HepG2 (cell line): ENCODE measurements around the gene DARS2. TPM values are rescaled to one million over a fixed set of nuclear protein-coding genes. Genes with fewer than 3 reads are reported as not detected.
A peak's percentile ranks its signal among the peaks of the same experiment; 100 is the strongest.

Source experiments
- ATAC-seq: fragments of 200-7000 bp; cut with Tn5 transposase; 3 replicates; pipeline ENCODE4 v1.9.1; 2020; ENCODE audit warnings: mild to moderate bottlenecking, moderate library complexity
- BruUV-seq: library from RNA; stranded (reverse); fragments of 400-500 nt; replicated peaks from 2 replicates; lab custom pipeline; 2021; lab: Mats Ljungman, UMichigan
- CTCF ChIA-PET: fragments of 300-600 bp; formaldehyde crosslinking; extraction: SDS; loops from one replicate; lab custom pipeline; 2021; ENCODE audit warnings: low total read pairs, inconsistent platforms, low intra/inter-chr PET ratio; lab: Yijun Ruan, JAX
- POLR2A ChIA-PET: fragments of 350-600 bp; sonication (Branson Sonifier 250); formaldehyde crosslinking; loops from one replicate; lab custom pipeline; 2020; ENCODE audit warnings: antibody characterized with exemption, inconsistent platforms; lab: Yijun Ruan, JAX
- DNase-seq: peaks from one replicate; pipeline ENCODE4 v3.0.0-alpha.2; 2015; ENCODE audit warnings: low spot score
- FAIRE-seq: peaks from 3 replicates; lab custom pipeline; 2011; peaks lifted over from hg19 to GRCh38; lab: Jason Lieb, UNC
- H2AFZ ChIP-seq: one replicate; pipeline ENCODE4 v1.6.1; 2011; ENCODE audit warnings: low read length, inconsistent platforms
- H3K27ac ChIP-seq: fragments of 300-600 bp; 3 replicates; pipeline ENCODE4 v1.8.0; 2011; ENCODE audit warnings: mixed run types, mild to moderate bottlenecking, mixed read lengths, low read length, inconsistent platforms; ENCODE audit not compliant: insufficient read depth; ENCODE audit errors: extremely low read length
- H3K27me3 ChIP-seq, 2 experiments: fragments of 200-600 bp in 1 of 2; 2 replicates in 1 of 2; 3 replicates in 1 of 2; pipeline versions ENCODE4 v1.6.0 to v1.8.0; 2011; ENCODE audit warnings: low read length in 2 of 2, mild to moderate bottlenecking in 2 of 2, moderate library complexity in 2 of 2, inconsistent platforms in 1 of 2; ENCODE audit not compliant: insufficient read depth in 2 of 2, control insufficient read depth in 1 of 2
- H3K36me3 ChIP-seq, 2 experiments: fragments of 200-600 bp in 1 of 2; replicated peaks in 1 of 2; 2 replicates in 1 of 2; 3 replicates in 1 of 2; pipeline versions ENCODE4 v1.5.1 to v1.8.0; 2011; ENCODE audit warnings: low read length in 2 of 2, inconsistent platforms in 1 of 2; ENCODE audit not compliant: insufficient read depth in 2 of 2, control insufficient read depth in 1 of 2
- H3K4me1 ChIP-seq: 2 replicates; pipeline ENCODE4 v1.5.1; 2012; ENCODE audit warnings: low read length, inconsistent platforms; ENCODE audit not compliant: insufficient read depth
- H3K4me2 ChIP-seq: 2 replicates; pipeline ENCODE4 v1.6.0; 2011; ENCODE audit warnings: low read depth, low read length, inconsistent platforms
- H3K4me3 ChIP-seq, 3 experiments: fragments of 200-600 bp in 1 of 3; sonication (generic), shearing (Covaris generic) in 1 of 3; replicated peaks in 1 of 3; 2 replicates each; pipeline ENCODE4 v1.5.1; 2011 to 2016; ENCODE audit warnings: low read length in 3 of 3, inconsistent platforms in 2 of 3, low read depth in 2 of 3, mild to moderate bottlenecking in 2 of 3, control low read depth in 1 of 3, mixed read lengths in 1 of 3; ENCODE audit not compliant: insufficient read depth in 1 of 3
- H3K79me2 ChIP-seq: one replicate; pipeline ENCODE4 v1.6.1; 2011; ENCODE audit warnings: low read length, inconsistent platforms; ENCODE audit not compliant: insufficient read depth
- H3K9ac ChIP-seq: 2 replicates; pipeline ENCODE4 v1.6.0; 2011; ENCODE audit warnings: mild to moderate bottlenecking, low read depth, low read length, inconsistent platforms; ENCODE audit not compliant: insufficient read depth
- H3K9me3 ChIP-seq: 2 replicates; pipeline ENCODE4 v1.5.1; 2012; ENCODE audit warnings: mild to moderate bottlenecking, low read length
- H4K20me1 ChIP-seq: 2 replicates; pipeline ENCODE4 v1.6.0; 2011; ENCODE audit warnings: inconsistent platforms, mild to moderate bottlenecking, low read length, moderate library complexity; ENCODE audit not compliant: insufficient read depth
- AGO1 ChIP-seq: fragments of 200-400 bp; formaldehyde crosslinking; IDR thresholded peaks from 2 replicates; pipeline ENCODE4 v1.6.1; 2017; ENCODE audit warnings: mild to moderate bottlenecking, low read depth, low read length, moderate library complexity; ENCODE audit not compliant: poor library complexity, severe bottlenecking
- HOXA7 ChIP-seq: sonication (generic); formaldehyde crosslinking; IDR thresholded peaks from 2 replicates; pipeline ENCODE4 v1.8.1; 2022; ENCODE audit warnings: mild to moderate bottlenecking, missing genetic modification reagents, moderate library complexity
- MTA1 ChIP-seq: sonication (generic); formaldehyde crosslinking; IDR thresholded peaks from 2 replicates; pipeline ENCODE4 v1.4.0; 2020; ENCODE audit warnings: missing genetic modification reagents, mild to moderate bottlenecking, borderline replicate concordance
- NCOR1 ChIP-seq: fragments of 200-600 bp; sonication (generic); IDR thresholded peaks from 2 replicates; pipeline ENCODE4 v1.7.0; 2017; ENCODE audit warnings: antibody characterized with exemption, low read length, borderline replicate concordance
- POLR2G ChIP-seq: fragments of 200-400 bp; formaldehyde crosslinking; IDR thresholded peaks from 2 replicates; pipeline ENCODE4 v1.6.1; 2018; ENCODE audit warnings: mild to moderate bottlenecking, low read depth, low read length, moderate library complexity
- RBM22 ChIP-seq: fragments of 200-400 bp; formaldehyde crosslinking; optimal IDR thresholded peaks from 2 replicates; pipeline ENCODE3; 2017; ENCODE audit warnings: mild to moderate bottlenecking, low read length, moderate library complexity
- RFX3 ChIP-seq: IDR thresholded peaks from 2 replicates; pipeline ENCODE4 v1.6.1; 2016; ENCODE audit warnings: missing biosample characterization, missing genetic modification reagents
- RORA ChIP-seq: sonication (generic); formaldehyde crosslinking; IDR thresholded peaks from 2 replicates; pipeline ENCODE4 v1.5.0; 2020; ENCODE audit warnings: mild to moderate bottlenecking, missing genetic modification reagents, moderate library complexity
- ZC3H4 ChIP-seq: sonication (generic); formaldehyde crosslinking; IDR thresholded peaks from 2 replicates; pipeline ENCODE4 v1.4.0; 2020; ENCODE audit warnings: missing genetic modification reagents, borderline replicate concordance
- ZFP36L1 ChIP-seq: sonication (generic); formaldehyde crosslinking; IDR thresholded peaks from 2 replicates; pipeline ENCODE4 v1.8.0; 2022; ENCODE audit warnings: mild to moderate bottlenecking, missing genetic modification reagents, moderate library complexity
- ZNF235 ChIP-seq: sonication (generic); formaldehyde crosslinking; IDR thresholded peaks from 2 replicates; pipeline ENCODE4 v1.8.1; 2023; ENCODE audit warnings: mild to moderate bottlenecking, missing genetic modification reagents, borderline replicate concordance
- ZNF841 ChIP-seq: sonication (generic); formaldehyde crosslinking; IDR thresholded peaks from 2 replicates; pipeline ENCODE4 v1.8.1; 2023; ENCODE audit warnings: missing genetic modification reagents, borderline replicate concordance
- ZSCAN9 ChIP-seq: IDR thresholded peaks from 2 replicates; pipeline ENCODE4 v1.6.1; 2016; ENCODE audit warnings: borderline replicate concordance
- WGBS: methylation state at CpG from one replicate; pipeline ENCODE4 v1.1.6; 2017; ENCODE audit warnings: low lambda C conversion rate; 5-methylcytosine and 5-hydroxymethylcytosine counted together
- in situ Hi-C: cut with HindIII; loops from 2 replicates; pipeline ENCODE4 v1.10.0; 2017; ENCODE audit warnings: low pct_unique_long_range_greater_than_20kb; ENCODE audit not compliant: extremely low pct_ligation_motif_present
- intact Hi-C: fragments of 100-400 bp; cut with micrococcal nuclease; formaldehyde crosslinking; loops from one replicate; pipeline ENCODE4 v1.10.0; 2022; ENCODE audit not compliant: unreplicated experiment
- polyA plus RNA-seq, 8 experiments: library from polyadenylated mRNA; depleted of rRNA in 3 of 8; stranded (reverse) in 7 of 8; unstranded in 1 of 8; fragments of >200 nt; fragmentation: Illumina TruSeq in 4 of 8; extraction: Trizol in 4 of 8; gene quantifications; 2 replicates each; pipeline versions ENCODE4 v1.2.1 to v1.2.3, GENCODE V29; 2011 to 2016; ENCODE audit warnings: low read depth in 4 of 8, missing spikeins in 1 of 8, mixed read lengths in 1 of 8; ENCODE audit not compliant: insufficient read depth in 1 of 8
- total RNA-seq, 5 experiments: library from RNA; depleted of rRNA; stranded (reverse); fragments of >200 nt; fragmentation: Illumina TruSeq; extraction: Trizol; gene quantifications; 2 replicates each; pipeline ENCODE4 v1.2.3, GENCODE V29; 2016; ENCODE audit warnings: low read depth in 1 of 5
- TF ChIP-seq, protein P1 (sequence below): sonication (generic); formaldehyde crosslinking; IDR thresholded peaks from 2 replicates; pipeline ENCODE4 v1.5.0; 2020; ENCODE audit warnings: mild to moderate bottlenecking, missing genetic modification reagents

Gene DARS2
- total and polyA plus RNA-seq, 2 of the 13 experiments (the other 11 are each of a cell fraction or from before 2014, with no cell fraction given): 17.6 to 27.7 TPM

DNA sequence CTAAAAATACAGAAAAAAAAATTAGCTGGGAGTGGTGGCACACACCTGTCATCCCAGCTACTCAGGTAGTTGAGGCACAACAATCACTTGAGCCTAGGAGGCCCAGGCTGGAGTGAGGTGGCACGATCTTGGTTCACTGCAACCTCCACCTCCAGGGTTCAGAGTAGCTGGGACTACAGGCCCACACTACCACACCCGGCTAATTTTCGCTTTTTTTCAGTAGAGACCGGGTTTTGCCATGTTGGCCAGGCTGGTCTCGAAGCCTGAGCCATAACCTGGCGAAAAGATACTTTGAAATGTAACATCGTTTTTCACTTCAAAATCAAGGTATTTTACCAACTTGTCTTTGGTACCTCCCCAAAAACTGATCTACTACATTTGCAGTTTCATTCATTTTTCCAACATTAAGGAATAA is 37.3 kb downstream of the DARS2 start:
- H3K79me2 ChIP-seq: peaks cover 14% of the 10 kb centered on the region
- 97% methylated on average over 7 of the region's 7 CpGs for WGBS
- ATAC-seq: peak; percentile 34
- H3K36me3 ChIP-seq: peaks cover 9 to 42% of the 10 kb centered on the region in 2 experiments
- no peaks in the 10 kb centered on the region for H3K9me3 ChIP-seq
- H3K4me3 ChIP-seq: no peak overlapping the region
- intact Hi-C loops (no loop called here), in situ Hi-C loops (loop anchor here (10.0 kb wide), 1 partner anchor 213 kb away; no protein-coding TSS in a partner anchor)
- BruUV-seq: no TSS peak
- peaks cover 25% of the 10 kb centered on the region for H3K4me1 ChIP-seq
- TF ChIP-seq ZC3H4 (CRISPR knock-in tag) (peak; percentile 80), MTA1 (CRISPR knock-in tag) (no peak), POLR2G (peak; percentile 28), NCOR1 (no peak), ZFP36L1 (CRISPR knock-in tag) (no peak), ZSCAN9 (no peak), ZNF235 (no peak), RBM22 (peak; percentile 58), RFX3 (CRISPR knock-in tag) (no peak), ZNF841 (no peak), HOXA7 (CRISPR knock-in tag) (no peak), AGO1 (peak; percentile 5), RORA (no peak)
- TF ChIP-seq, protein P1, sequence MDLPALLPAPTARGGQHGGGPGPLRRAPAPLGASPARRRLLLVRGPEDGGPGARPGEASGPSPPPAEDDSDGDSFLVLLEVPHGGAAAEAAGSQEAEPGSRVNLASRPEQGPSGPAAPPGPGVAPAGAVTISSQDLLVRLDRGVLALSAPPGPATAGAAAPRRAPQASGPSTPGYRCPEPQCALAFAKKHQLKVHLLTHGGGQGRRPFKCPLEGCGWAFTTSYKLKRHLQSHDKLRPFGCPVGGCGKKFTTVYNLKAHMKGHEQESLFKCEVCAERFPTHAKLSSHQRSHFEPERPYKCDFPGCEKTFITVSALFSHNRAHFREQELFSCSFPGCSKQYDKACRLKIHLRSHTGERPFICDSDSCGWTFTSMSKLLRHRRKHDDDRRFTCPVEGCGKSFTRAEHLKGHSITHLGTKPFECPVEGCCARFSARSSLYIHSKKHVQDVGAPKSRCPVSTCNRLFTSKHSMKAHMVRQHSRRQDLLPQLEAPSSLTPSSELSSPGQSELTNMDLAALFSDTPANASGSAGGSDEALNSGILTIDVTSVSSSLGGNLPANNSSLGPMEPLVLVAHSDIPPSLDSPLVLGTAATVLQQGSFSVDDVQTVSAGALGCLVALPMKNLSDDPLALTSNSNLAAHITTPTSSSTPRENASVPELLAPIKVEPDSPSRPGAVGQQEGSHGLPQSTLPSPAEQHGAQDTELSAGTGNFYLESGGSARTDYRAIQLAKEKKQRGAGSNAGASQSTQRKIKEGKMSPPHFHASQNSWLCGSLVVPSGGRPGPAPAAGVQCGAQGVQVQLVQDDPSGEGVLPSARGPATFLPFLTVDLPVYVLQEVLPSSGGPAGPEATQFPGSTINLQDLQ (CRISPR knock-in tag): no peak
- no peak overlapping the region for H2AFZ ChIP-seq
- H3K4me2 ChIP-seq: no peak overlapping the region
- H3K9ac ChIP-seq: no peak overlapping the region
- peaks cover 37% of the 10 kb centered on the region for H4K20me1 ChIP-seq
- ChIA-PET CTCF (no interaction called here), POLR2A (no interaction called here)
- DNase-seq: no peak
- FAIRE-seq: no peak
- no peak overlapping the region for H3K27ac ChIP-seq
- no peaks in the 10 kb centered on the region for H3K27me3 ChIP-seq
